Measurements from ENCODE around the gene CDCA4.

Gene CDCA4

GRCh38 chr14:104981699-104982541, 39.0 kb downstream of the CDCA4 start:
- TF ChIP-seq MAX (IDR thresholded peaks at IDR 0.05), result no peak

- TF ChIP-seq TEAD4 (IDR thresholded peaks at IDR 0.05), result no peak
- TF ChIP-seq RAD21 (IDR thresholded peaks at IDR 0.05; ENCODE audit: low read depth), result no peak
- TF ChIP-seq MAX (IDR thresholded peaks at IDR 0.05), result no peak
- no peak for TF ChIP-seq CREB1 (IDR thresholded peaks at IDR 0.05; ENCODE audit: low read depth)
- TF ChIP-seq YY1 (IDR thresholded peaks at IDR 0.05; ENCODE audit: low read depth), result no peak
- no peak for TF ChIP-seq EGR1 (IDR thresholded peaks at IDR 0.05)
- TF ChIP-seq CEBPB (IDR thresholded peaks at IDR 0.05), result no peak
- TF ChIP-seq EP300 (IDR thresholded peaks at IDR 0.05; ENCODE audit: borderline replicate concordance), result no peak
- TF ChIP-seq TCF12 (IDR thresholded peaks at IDR 0.05; ENCODE audit: low read depth), result no peak
- no peak for TF ChIP-seq NFIC (IDR thresholded peaks at IDR 0.05)
- no peak for TF ChIP-seq TAF1 (IDR thresholded peaks at IDR 0.05; ENCODE audit: low read depth)
- no peak for TF ChIP-seq USF1 (IDR thresholded peaks at IDR 0.05)
- no peak for TF ChIP-seq ZBTB7A (IDR thresholded peaks at IDR 0.05; ENCODE audit: low read depth)
- no peak for TF ChIP-seq REST (IDR thresholded peaks at IDR 0.05; ENCODE audit: low read depth)
- TF ChIP-seq FOXM1 (IDR thresholded peaks at IDR 0.05; ENCODE audit: borderline replicate concordance, low read depth), result no peak
Measured at GRCh38 chr14:104980611-104981531, 40.0 kb downstream of the CDCA4 start.

GRCh38 chr14:104979758-104980610, 40.9 kb downstream of the CDCA4 start:
- TF ChIP-seq NFIC (IDR thresholded peaks at IDR 0.05), result peak; percentile 93
- no peak for TF ChIP-seq FOXM1 (IDR thresholded peaks at IDR 0.05; ENCODE audit: borderline replicate concordance, low read depth)
- peak; percentile 86 for TF ChIP-seq MAX (IDR thresholded peaks at IDR 0.05)
- TF ChIP-seq TCF12 (IDR thresholded peaks at IDR 0.05; ENCODE audit: low read depth), result peak; percentile 89
- peak; percentile 41; the same call in 1 of the 2 replicates for TF ChIP-seq USF1 (IDR thresholded peaks at IDR 0.05)
- peak; percentile 65; the same call in 1 of the 2 replicates for TF ChIP-seq ZBTB7A (IDR thresholded peaks at IDR 0.05; ENCODE audit: low read depth)
- TF ChIP-seq YY1 (IDR thresholded peaks at IDR 0.05; ENCODE audit: low read depth), result peak; percentile 52; the same call in 1 of the 2 replicates
- peak; percentile 76 for TF ChIP-seq EP300 (IDR thresholded peaks at IDR 0.05; ENCODE audit: borderline replicate concordance)
- peak; percentile 87 for TF ChIP-seq TEAD4 (IDR thresholded peaks at IDR 0.05)
- no peak for TF ChIP-seq RAD21 (IDR thresholded peaks at IDR 0.05; ENCODE audit: low read depth)

GRCh38 chr14:104978746-104979691, 41.9 kb downstream of the CDCA4 start:
- TF ChIP-seq REST (IDR thresholded peaks at IDR 0.05; ENCODE audit: low read depth) (no peak), NFIC (IDR thresholded peaks at IDR 0.05) (no peak; the same call in 1 of the 2 replicates), CEBPB (IDR thresholded peaks at IDR 0.05) (no peak), TEAD4 (IDR thresholded peaks at IDR 0.05) (no peak), TCF12 (IDR thresholded peaks at IDR 0.05; ENCODE audit: low read depth) (no peak)
